PC-9 (cell line): ENCODE results near the gene WNK2.

Experiments used
- EZH2 ChIP-seq: fragments of 200-600 bp; sonication (generic); IDR thresholded peaks from 2 replicates; pipeline ENCODE4 v1.8.0; 2017; ENCODE audit warnings: antibody characterized with exemption, low read depth
- TF ChIP-seq, protein P1 (sequence below): fragments of 200-600 bp; sonication (generic); conservative IDR thresholded peaks from 2 replicates; pipeline ENCODE4 v1.6.1; 2017; ENCODE audit warnings: mixed run types, antibody characterized with exemption, mild to moderate bottlenecking, moderate library complexity

DNA sequence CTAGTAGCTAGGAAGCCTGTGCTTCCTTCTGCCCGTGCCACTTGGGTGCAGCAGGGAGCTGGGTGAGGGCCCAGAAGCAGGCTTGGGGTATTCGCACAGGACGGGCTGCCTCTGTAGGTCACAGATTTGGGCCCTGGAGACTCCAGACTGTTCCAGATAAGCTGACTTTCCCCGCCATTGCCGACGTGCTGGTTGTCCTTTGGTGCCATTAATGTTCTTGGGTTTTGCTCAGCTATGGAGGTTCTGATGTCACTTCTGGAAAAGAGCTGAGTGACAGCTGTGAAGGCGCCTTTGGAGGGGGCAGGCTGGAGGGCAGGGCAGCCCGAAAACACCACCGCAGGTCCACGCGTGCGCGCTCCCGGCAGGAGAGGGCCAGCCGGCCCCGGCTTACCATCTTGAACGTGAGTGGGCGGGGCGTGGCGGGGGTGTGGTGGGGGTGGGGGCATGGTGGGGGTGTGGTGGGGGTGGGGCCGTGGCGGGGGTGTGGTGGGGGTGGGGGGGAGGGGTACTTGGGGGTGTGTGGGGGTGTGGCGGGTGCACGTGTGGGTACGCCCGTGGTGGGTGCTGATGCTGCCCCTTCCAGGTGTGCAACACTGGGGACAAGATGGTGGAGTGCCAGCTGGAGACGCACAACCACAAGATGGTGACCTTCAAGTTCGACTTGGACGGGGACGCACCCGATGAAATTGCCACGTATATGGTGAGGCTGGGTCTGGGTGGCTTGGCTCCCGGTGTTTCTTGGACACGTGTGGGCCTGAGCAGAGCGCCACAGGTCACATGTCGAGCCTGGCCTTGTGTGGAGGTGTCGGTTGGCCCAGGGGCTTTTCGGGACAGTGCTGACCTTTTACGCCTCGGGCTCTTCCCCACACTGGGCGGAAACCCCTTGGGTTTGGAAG, 79.6 kb downstream of the WNK2 start:
- TF ChIP-seq, protein P1, sequence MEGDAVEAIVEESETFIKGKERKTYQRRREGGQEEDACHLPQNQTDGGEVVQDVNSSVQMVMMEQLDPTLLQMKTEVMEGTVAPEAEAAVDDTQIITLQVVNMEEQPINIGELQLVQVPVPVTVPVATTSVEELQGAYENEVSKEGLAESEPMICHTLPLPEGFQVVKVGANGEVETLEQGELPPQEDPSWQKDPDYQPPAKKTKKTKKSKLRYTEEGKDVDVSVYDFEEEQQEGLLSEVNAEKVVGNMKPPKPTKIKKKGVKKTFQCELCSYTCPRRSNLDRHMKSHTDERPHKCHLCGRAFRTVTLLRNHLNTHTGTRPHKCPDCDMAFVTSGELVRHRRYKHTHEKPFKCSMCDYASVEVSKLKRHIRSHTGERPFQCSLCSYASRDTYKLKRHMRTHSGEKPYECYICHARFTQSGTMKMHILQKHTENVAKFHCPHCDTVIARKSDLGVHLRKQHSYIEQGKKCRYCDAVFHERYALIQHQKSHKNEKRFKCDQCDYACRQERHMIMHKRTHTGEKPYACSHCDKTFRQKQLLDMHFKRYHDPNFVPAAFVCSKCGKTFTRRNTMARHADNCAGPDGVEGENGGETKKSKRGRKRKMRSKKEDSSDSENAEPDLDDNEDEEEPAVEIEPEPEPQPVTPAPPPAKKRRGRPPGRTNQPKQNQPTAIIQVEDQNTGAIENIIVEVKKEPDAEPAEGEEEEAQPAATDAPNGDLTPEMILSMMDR = no peak
- no peak for TF ChIP-seq EZH2
